K562 (cell line): ENCODE results near the gene TMEM156. TPM values are rescaled to one million over a fixed set of nuclear protein-coding genes. Genes with fewer than 3 reads are reported as not detected.

Experiments used
- ATAC-seq: fragments of 200-7000 bp; cut with Tn5 transposase; 3 replicates; pipeline ENCODE4 v1.9.1; 2020; ENCODE audit warnings: moderate library complexity
- BruUV-seq: library from RNA; stranded (reverse); fragments of 400-500 nt; replicated peaks from 2 replicates; lab custom pipeline; 2021; lab: Mats Ljungman, UMichigan
- CTCF ChIA-PET: fragments of 300-600 bp; formaldehyde crosslinking; extraction: SDS; loops from one replicate; lab custom pipeline; 2021; ENCODE audit warnings: low intra/inter-chr PET ratio; lab: Yijun Ruan, JAX
- POLR2A ChIA-PET: fragments of 300-600, 350-650 bp; sonication (Branson Sonifier 250); formaldehyde crosslinking; extraction: SDS; loops from one replicate; lab custom pipeline; 2021; ENCODE audit warnings: antibody characterized with exemption, inconsistent platforms; lab: Yijun Ruan, JAX
- DNase-seq, 4 experiments: peaks; one replicate each; pipeline versions ENCODE4 v3.0.0 to v3.0.0-alpha.2; 2011 to 2018; ENCODE audit warnings: low spot score in 3 of 4, mixed read lengths in 3 of 4; ENCODE audit errors: extremely low read depth in 1 of 4
- FAIRE-seq: peaks from 2 replicates; lab custom pipeline; 2011; peaks lifted over from hg19 to GRCh38; lab: Jason Lieb, UNC
- H2AFZ ChIP-seq: 2 replicates; pipeline ENCODE4 v1.6.0; 2011; ENCODE audit warnings: low read depth, low read length, control low read depth, inconsistent platforms
- H3K27ac ChIP-seq: fragments of 200-600 bp; 3 replicates; pipeline ENCODE4 v1.8.0; 2011; ENCODE audit warnings: low read depth, mild to moderate bottlenecking, control low read depth, inconsistent platforms, low read length, moderate library complexity, mixed read lengths; ENCODE audit errors: extremely low read depth
- H3K27me3 ChIP-seq, 2 experiments: fragments of 300-600 bp in 1 of 2; 2 replicates in 1 of 2; 3 replicates in 1 of 2; pipeline versions ENCODE4 v1.6.0 to v1.8.0; 2011; ENCODE audit warnings: inconsistent platforms in 2 of 2, low read length in 2 of 2, mild to moderate bottlenecking in 1 of 2, mixed read lengths in 1 of 2, moderate library complexity in 1 of 2; ENCODE audit not compliant: control insufficient read depth in 2 of 2, insufficient read depth in 2 of 2
- H3K36me3 ChIP-seq: fragments of 300-600 bp; 3 replicates; pipeline ENCODE4 v1.8.0; 2011; ENCODE audit warnings: mild to moderate bottlenecking, low read length, inconsistent platforms; ENCODE audit not compliant: control insufficient read depth, insufficient read depth
- H3K4me1 ChIP-seq, 2 experiments: fragments of 200-600 bp in 1 of 2; replicated peaks in 1 of 2; 2 replicates in 1 of 2; 3 replicates in 1 of 2; pipeline versions ENCODE4 v1.5.1 to v1.8.0; 2011; ENCODE audit warnings: inconsistent platforms in 2 of 2, low read length in 2 of 2, mild to moderate bottlenecking in 1 of 2, mixed read lengths in 1 of 2, moderate library complexity in 1 of 2; ENCODE audit not compliant: control insufficient read depth in 2 of 2, insufficient read depth in 2 of 2
- H3K4me2 ChIP-seq: 2 replicates; pipeline ENCODE4 v1.6.1; 2011; ENCODE audit warnings: low read length, control low read depth, inconsistent platforms, mixed read lengths; ENCODE audit not compliant: insufficient read depth
- H3K4me3 ChIP-seq: fragments of 200-600 bp; sonication (generic), shearing (Covaris generic); 2 replicates; pipeline ENCODE4 v1.5.1; 2016; ENCODE audit warnings: control low read depth, inconsistent platforms
- H3K79me2 ChIP-seq: fragments of 200-600 bp; 3 replicates; pipeline ENCODE4 v1.8.0; 2011; ENCODE audit warnings: low read length, inconsistent platforms; ENCODE audit not compliant: control insufficient read depth, insufficient read depth
- H3K9ac ChIP-seq, 2 experiments: 2 replicates each; pipeline versions ENCODE4 v1.6.0 to v1.6.1; 2011; ENCODE audit warnings: low read depth in 2 of 2, low read length in 2 of 2, control low read depth in 1 of 2, inconsistent platforms in 1 of 2, mild to moderate bottlenecking in 1 of 2, mixed read lengths in 1 of 2; ENCODE audit not compliant: insufficient read depth in 1 of 2
- H3K9me1 ChIP-seq: one replicate; pipeline ENCODE4 v1.6.0; 2011; ENCODE audit warnings: inconsistent platforms, mild to moderate bottlenecking, low read length, moderate library complexity; ENCODE audit not compliant: control insufficient read depth, insufficient read depth
- H3K9me3 ChIP-seq: replicated peaks from 2 replicates; pipeline ENCODE4 v1.5.1; 2011; ENCODE audit warnings: low read depth, low read length, inconsistent platforms; ENCODE audit not compliant: control insufficient read depth, insufficient read depth
- H4K20me1 ChIP-seq: replicated peaks from 2 replicates; pipeline ENCODE4 v1.6.1; 2011; ENCODE audit warnings: low read length, inconsistent platforms, mixed read lengths; ENCODE audit not compliant: control insufficient read depth, insufficient read depth
- COPS2 ChIP-seq: fragments of 450-650 bp; conservative IDR thresholded peaks from 2 replicates; pipeline ENCODE4 v1.6.1; 2016; ENCODE audit warnings: mild to moderate bottlenecking, moderate library complexity
- IRF9 ChIP-seq: fragments of 450-650 bp; IDR thresholded peaks from 2 replicates; pipeline ENCODE4 v1.6.1; 2016; ENCODE audit warnings: missing biosample characterization, missing genetic modification characterization
- ZNF143 ChIP-seq: sonication (generic); formaldehyde crosslinking; IDR thresholded peaks from 2 replicates; pipeline ENCODE4 v1.9.0; 2022; ENCODE audit warnings: mild to moderate bottlenecking, missing genetic modification reagents
- ZNF589 ChIP-seq: fragments of 200-800 bp; sonication (Bioruptor generic); IDR thresholded peaks from 2 replicates; pipeline ENCODE4 v1.6.1; 2016; ENCODE audit warnings: low read depth, missing genetic modification characterization, missing compliant biosample characterization
- WGBS: fragments of 100-300 bp; shearing (Covaris generic); methylation state at CpG from one replicate; pipeline ENCODE4 v1.1.6; 2016; ENCODE audit warnings: low coverage, mixed read lengths; ENCODE audit not compliant: insufficient coverage; ENCODE audit errors: missing lambda C conversion rate; 5-methylcytosine and 5-hydroxymethylcytosine counted together
- in situ Hi-C: fragments of 300-500 bp; cut with MboI; formaldehyde crosslinking; loops from 4 replicates; pipeline ENCODE4 v1.15.0; 2018; ENCODE audit warnings: inconsistent platforms, mixed read lengths
- intact Hi-C: fragments of 100-400 bp; cut with micrococcal nuclease; formaldehyde crosslinking; loops from 2 replicates; pipeline ENCODE4 v1.14.2; 2022
- polyA plus RNA-seq, 8 experiments: library from polyadenylated mRNA; depleted of rRNA in 4 of 8; stranded (reverse) in 5 of 8; unstranded in 3 of 8; fragments of >200 nt; fragmentation: Nextera tagmentation in 2 of 8; fragmentation: Illumina TruSeq in 1 of 8; extraction: Ambion mirVana in 2 of 8; extraction: Trizol in 1 of 8; gene quantifications; 2 replicates each; pipeline versions ENCODE4 v1.2.1 to v1.2.3, GENCODE V29; 2011 to 2014; ENCODE audit warnings: inconsistent platforms in 1 of 8, missing spikeins in 1 of 8
- total RNA-seq, 7 experiments: library from RNA; depleted of rRNA in 6 of 7; stranded (reverse); fragments of >200 nt in 6 of 7; fragmentation: Illumina TruSeq in 2 of 7; extraction: Trizol in 2 of 7; gene quantifications; 2 replicates each; pipeline versions ENCODE4 v1.2.1 to v1.2.3, GENCODE V29; 2011 to 2021; ENCODE audit warnings: low replicate concordance in 1 of 7
- TF ChIP-seq, protein P1 (sequence below): fragments of 250-450 bp; sonication (Bioruptor Pico); IDR thresholded peaks from 2 replicates; pipeline ENCODE4 v1.4.0; 2020; ENCODE audit warnings: borderline replicate concordance

The TMEM156 gene
- total and polyA plus RNA-seq, 9 of the 15 experiments (the other 6 are each of a cell fraction or from before 2014, with no cell fraction given) = 3.5 to 9.6 (median 6.4) TPM

- TF ChIP-seq, protein P1, sequence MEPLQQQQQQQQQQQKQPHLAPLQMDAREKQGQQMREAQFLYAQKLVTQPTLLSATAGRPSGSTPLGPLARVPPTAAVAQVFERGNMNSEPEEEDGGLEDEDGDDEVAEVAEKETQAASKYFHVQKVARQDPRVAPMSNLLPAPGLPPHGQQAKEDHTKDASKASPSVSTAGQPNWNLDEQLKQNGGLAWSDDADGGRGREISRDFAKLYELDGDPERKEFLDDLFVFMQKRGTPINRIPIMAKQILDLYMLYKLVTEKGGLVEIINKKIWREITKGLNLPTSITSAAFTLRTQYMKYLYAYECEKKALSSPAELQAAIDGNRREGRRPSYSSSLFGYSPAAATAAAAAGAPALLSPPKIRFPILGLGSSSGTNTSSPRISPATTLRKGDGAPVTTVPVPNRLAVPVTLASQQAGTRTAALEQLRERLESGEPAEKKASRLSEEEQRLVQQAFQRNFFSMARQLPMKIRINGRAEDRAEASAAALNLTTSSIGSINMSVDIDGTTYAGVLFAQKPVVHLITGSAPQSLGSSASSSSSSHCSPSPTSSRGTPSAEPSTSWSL (CRISPR knock-in tag) = no peak
Measured at GRCh38 chr4:38980903-38981676, 51.1 kb downstream of the TMEM156 start (continued).

- no peaks in the 10 kb centered on the region for H3K27me3 ChIP-seq
- CTCF ChIA-PET = no interaction called here
- BruUV-seq = no TSS peak
- in situ Hi-C loops (no loop called here), intact Hi-C loops (no loop called here)
- no peak overlapping the region for H2AFZ ChIP-seq
- no peak for DNase-seq
- no peak overlapping the region for H3K4me3 ChIP-seq
- H3K9ac ChIP-seq = no peak overlapping the region
- TF ChIP-seq ZNF589 (CRISPR knock-in tag) = no peak
- TF ChIP-seq ZNF143 (CRISPR knock-in tag) = no peak
- no peak for TF ChIP-seq IRF9
- no peak for TF ChIP-seq COPS2
- TF ChIP-seq, all 486 proteins: peak for 0
- Histone ChIP-seq H4K20me1 (no peaks in the 10 kb centered on the region), H3K4me1 (no peaks in the 10 kb centered on the region; a peak in 1 of 5 replicates), H3K27ac (no peak overlapping the region), H3K36me3 (no peaks in the 10 kb centered on the region), H3K79me2 (no peaks in the 10 kb centered on the region), H3K9me1 (no peaks in the 10 kb centered on the region), H3K9me3 (no peaks in the 10 kb centered on the region), H3K4me2 (no peak overlapping the region)
- no peak for FAIRE-seq
- ATAC-seq = no peak
- 52% methylated on average over 3 of the region's 3 CpGs for WGBS
- POLR2A ChIA-PET = interaction anchor here (0.8 kb wide), 1 partner anchor 9 kb away, joined by 3 read pairs; no protein-coding TSS in a partner anchor
Measured at GRCh38 chr4:38979511-38980230, 52.5 kb downstream of the TMEM156 start.
